Fibroblast of mammary gland (primary cell): Measurements from ENCODE around the gene UBE2G2.

ENCODE experiments used
- DNase-seq: peaks from one replicate; pipeline ENCODE4 v3.0.0-alpha.2; 2010; ENCODE audit warnings: low read depth
- H3K4me3 ChIP-seq: 2 replicates; pipeline ENCODE4 v1.5.1; 2011; ENCODE audit warnings: low read depth, mild to moderate bottlenecking, low read length, moderate library complexity; ENCODE audit not compliant: control insufficient read depth
- TF ChIP-seq, protein P1 (sequence below): conservative IDR thresholded peaks from 2 replicates; pipeline ENCODE4 v1.5.1; 2011; ENCODE audit warnings: low read depth, low read length, inconsistent platforms; ENCODE audit not compliant: control insufficient read depth, insufficient read depth

Gene UBE2G2

DNA sequence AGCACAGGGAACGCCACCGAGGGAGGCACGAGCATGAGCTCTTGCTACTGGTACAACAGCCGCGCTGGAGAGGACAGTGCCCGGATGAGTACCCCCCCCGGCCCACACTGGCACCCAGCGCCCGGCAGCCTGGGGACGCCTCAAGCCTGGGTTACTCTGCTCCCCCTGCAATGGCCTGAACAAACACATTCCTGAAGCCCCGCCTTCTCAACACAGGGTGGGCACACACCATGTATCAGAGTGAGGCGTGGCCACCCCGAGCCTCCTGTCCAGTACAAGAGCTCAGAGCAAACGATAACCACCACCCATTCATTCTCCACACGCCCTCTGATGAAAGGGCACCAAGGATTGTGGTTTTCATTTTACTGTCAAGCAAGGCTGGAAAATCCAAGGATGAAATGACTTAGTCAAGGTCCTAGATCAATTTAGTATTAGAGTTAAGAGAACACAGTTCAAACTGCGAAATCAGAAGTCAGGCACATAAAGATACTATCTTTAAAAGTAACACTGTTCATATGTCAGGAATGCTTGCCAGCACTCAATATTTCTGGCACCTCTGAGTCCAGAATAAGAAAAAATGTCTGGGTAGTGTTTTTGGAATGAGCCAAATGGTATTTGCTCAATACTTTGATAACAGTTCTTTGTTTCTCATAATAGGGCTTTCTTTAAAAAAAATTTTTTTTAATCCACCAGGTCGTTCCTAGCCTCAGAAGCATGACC lies 22.0 kb downstream of the UBE2G2 start:
- no peak for DNase-seq
- no peak overlapping the region for H3K4me3 ChIP-seq
- TF ChIP-seq, protein P1, sequence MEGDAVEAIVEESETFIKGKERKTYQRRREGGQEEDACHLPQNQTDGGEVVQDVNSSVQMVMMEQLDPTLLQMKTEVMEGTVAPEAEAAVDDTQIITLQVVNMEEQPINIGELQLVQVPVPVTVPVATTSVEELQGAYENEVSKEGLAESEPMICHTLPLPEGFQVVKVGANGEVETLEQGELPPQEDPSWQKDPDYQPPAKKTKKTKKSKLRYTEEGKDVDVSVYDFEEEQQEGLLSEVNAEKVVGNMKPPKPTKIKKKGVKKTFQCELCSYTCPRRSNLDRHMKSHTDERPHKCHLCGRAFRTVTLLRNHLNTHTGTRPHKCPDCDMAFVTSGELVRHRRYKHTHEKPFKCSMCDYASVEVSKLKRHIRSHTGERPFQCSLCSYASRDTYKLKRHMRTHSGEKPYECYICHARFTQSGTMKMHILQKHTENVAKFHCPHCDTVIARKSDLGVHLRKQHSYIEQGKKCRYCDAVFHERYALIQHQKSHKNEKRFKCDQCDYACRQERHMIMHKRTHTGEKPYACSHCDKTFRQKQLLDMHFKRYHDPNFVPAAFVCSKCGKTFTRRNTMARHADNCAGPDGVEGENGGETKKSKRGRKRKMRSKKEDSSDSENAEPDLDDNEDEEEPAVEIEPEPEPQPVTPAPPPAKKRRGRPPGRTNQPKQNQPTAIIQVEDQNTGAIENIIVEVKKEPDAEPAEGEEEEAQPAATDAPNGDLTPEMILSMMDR = no peak

DNA sequence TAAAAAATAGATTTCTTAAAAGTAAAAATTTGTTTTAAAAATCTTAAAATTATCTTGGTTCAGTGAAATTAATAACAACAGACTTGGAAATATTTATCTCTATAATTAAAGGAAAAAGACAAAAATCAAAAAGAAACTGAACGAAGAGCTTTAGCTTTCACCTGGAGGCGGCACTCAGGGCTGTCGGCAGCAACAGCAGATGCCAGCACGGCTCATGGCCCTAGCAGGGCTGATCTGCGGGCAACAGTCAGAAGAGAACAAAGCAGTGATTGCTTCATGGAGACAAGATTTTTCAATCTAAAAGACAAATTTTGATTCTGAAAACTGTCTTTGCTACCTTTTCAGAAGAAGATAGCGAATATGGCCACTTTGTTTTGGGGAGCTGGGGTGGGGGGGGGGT lies 22.6 kb downstream of the UBE2G2 start:
- TF ChIP-seq, protein P1 = no peak

DNA sequence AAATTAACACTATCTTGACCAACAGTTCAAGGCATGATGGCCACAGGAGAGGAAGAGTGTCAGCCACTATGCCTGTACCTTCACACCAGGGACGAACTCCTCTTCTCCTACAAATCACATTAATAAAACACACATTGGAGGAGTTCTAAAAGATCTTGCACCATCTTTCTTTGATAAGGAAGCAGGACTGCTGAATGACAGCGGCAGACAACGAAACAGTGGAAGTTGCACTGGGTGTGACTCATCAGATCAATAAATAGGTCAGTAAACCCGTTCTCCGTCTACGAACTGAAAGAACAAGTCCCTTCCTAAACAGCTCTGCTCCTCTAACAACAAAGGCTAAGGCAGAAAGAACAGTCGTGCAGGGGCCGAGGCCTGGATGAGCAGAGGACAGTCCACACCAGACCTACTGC lies 23.1 kb downstream of the UBE2G2 start:
- no peak overlapping the region for H3K4me3 ChIP-seq
- peak; percentile 32 for DNase-seq
- TF ChIP-seq, protein P1 = no peak

More for the DNA sequence above, 22.6 kb downstream of the UBE2G2 start:
- no peak overlapping the region for H3K4me3 ChIP-seq
- no peak for DNase-seq

DNA sequence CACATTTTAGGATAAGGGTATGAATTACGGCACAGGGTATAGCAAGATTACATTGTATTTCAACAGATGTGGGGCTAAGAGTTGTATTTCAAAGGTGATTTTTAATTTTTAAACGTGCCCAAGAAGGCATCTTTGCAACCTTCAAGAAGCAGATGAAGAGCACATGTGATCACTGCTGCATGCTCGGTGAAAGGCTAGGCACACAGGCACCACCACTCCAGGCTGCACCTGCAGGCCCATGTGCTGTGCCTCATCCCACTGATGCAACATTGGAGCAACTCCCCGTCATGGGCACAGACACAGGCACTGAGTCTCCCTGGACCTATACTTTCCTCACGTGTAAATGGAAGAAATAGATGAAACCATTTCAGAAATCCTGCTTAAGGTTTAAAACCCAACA lies 23.5 kb downstream of the UBE2G2 start:
- TF ChIP-seq, protein P1 = no peak
- no peak overlapping the region for H3K4me3 ChIP-seq
- DNase-seq = no peak

DNA sequence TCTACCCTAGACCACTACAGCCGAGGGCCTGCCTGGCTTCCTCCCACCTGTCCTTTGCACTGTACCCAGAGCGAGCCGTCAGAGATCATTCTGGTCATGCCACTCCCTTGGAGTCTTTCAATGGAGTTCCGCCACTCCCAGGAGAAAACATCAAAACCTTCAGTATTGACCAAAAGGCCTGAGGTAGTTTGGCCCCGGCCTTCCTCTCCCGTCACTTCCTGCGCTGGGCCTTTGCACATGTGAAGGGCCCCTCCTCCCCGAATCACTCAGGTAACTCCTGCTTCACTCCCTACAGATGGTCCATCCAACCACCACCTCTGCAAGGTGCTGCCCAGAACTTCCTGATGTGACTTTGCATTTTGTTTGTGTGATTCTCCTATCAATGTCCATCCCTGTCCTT lies 26.6 kb downstream of the UBE2G2 start:
- TF ChIP-seq, protein P1 = no peak
- no peak overlapping the region for H3K4me3 ChIP-seq
- DNase-seq = no peak

DNA sequence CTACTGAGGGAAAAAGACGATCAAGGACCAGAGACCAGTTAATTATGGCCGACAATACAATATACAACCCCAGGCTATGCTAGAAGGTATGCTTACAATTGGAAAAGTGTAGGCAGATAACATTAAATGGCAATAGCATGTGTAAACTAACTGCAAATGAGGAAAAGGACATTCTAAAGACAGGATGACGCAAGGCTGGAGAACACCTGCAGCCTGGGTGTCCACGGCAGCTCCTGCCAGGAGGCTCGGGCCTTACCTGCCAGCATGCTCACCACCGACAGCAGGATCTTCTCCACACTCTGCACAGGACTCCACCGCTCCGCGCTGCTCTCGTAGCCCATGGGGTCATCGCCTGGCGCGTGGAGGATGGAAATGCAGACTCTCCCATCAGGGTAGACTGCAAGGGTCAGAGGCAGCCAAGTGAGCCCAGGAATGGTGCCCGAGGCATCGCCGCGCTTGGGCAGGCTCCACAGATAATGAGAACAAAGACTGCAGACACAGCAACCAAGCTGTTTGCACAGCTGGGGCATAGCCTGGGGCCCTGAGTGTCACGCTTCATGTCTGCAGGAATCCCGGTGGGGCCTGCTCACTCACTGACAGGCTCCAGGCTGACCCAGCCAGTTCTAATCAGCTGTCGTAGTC lies 28.2 kb downstream of the UBE2G2 start:
- TF ChIP-seq, protein P1 = no peak
- no peak overlapping the region for H3K4me3 ChIP-seq
- DNase-seq = no peak
